GM19025 (cell line): ENCODE results near the gene OR6C74.

Experiments used
- ATAC-seq: cut with Tn5 transposase; IDR thresholded peaks from one replicate; pipeline ENCODE4 v1.9.1; 2021; ENCODE audit warnings: mild to moderate bottlenecking, low read depth, moderate library complexity; ENCODE audit not compliant: unreplicated experiment

OR6C74 gene

GRCh38 chr12:55244309-55244708 is at the start of gene OR6C74:
Gene OR6C74, plus strand, starts transcription at chr12:55244609. Its CDS starts 2,679 bp downstream, at chr12:55247288.
- ATAC-seq, result no peak

- no peak for ATAC-seq
These were observed 23.7 kb upstream of the OR6C74 start, which contains the start of gene OR10A7 for GRCh38 chr12:55220725-55221124. Gene OR10A7, plus strand, starts transcription at chr12:55221025. Its CDS starts 0 bp downstream, at chr12:55221025.

- no peak for ATAC-seq
These were observed 17.9 kb upstream of the OR6C74 start for GRCh38 chr12:55226523-55226922.

- ATAC-seq, result no peak
These were observed 16.8 kb upstream of the OR6C74 start for GRCh38 chr12:55227643-55228042.

- no peak for ATAC-seq
These were observed 1.8 kb downstream of the OR6C74 start for GRCh38 chr12:55246159-55246558.

GRCh38 chr12:55250944-55251343 is 6.5 kb downstream of the OR6C74 start:
- no peak for ATAC-seq

GRCh38 chr12:55253281-55253680 is 8.9 kb downstream of the OR6C74 start:
- no peak for ATAC-seq

- no peak for ATAC-seq
These were observed 12.4 kb downstream of the OR6C74 start for GRCh38 chr12:55256831-55257230.

GRCh38 chr12:55258303-55258702 is 13.9 kb downstream of the OR6C74 start:
- no peak for ATAC-seq

GRCh38 chr12:55280991-55281390 is 36.6 kb downstream of the OR6C74 start:
- ATAC-seq, result no peak

- ATAC-seq, result no peak
These were observed 45.6 kb downstream of the OR6C74 start for GRCh38 chr12:55289999-55290398.
